Amniotic stem cell (primary cell): Measurements from ENCODE around the gene NTN1.
"Not testable (repeated sequence)": the region's sequence is repeated elsewhere in the genome, so short reads cannot be mapped to it uniquely, and the experiment has no call there.

Experiments used
- DNase-seq: peaks from one replicate; lab custom pipeline; 2025; lab: John Stamatoyannopoulos, UW

Gene NTN1

DNA sequence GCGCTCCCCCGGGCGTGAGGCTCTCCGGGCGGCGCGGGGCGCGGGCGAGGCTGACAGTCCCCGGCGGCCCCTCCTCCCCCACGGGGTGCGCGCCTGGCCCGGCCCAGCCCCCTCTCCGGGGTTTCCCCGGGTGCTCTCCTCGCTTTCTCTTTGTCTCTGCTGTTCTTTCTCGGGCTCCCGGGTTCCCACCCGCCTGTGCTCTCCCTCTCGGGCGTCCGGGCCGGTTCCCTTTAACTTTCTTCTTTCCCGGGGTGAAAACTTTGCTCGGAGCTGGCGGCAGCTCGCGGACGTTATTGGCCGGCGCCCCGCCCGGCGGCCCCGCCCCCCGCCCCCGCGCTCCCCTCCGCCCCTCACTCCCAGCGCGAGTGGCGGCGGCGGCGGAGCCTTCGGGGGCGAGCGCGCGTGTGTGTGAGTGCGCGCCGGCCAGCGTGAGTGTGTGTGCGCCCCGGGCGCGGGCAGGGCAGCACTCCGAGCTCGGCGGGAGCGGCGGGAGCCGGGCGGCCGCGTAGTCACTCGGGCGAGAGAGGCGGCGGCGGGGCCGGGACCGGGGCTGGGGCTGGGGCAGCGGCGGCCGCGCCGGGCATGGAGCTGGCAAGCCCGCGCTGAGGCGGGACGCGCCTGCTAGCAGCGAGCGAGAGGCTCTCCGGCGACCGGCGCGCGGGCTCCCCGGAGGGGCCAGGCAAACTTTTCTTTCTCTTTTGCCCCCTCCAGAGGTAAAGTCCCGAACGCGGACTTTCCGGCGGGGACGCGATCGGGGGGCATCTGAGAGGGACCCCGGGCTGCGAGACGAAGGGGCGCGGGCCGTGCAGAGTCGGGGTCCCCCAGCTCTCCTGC, at the start of gene NTN1:
Gene NTN1, plus strand, starts transcription at position 353 of the 834 bp plus-strand sequence. CDS start 864 bp downstream, outside the sequence.
- peak; percentile 5 for DNase-seq

DNA sequence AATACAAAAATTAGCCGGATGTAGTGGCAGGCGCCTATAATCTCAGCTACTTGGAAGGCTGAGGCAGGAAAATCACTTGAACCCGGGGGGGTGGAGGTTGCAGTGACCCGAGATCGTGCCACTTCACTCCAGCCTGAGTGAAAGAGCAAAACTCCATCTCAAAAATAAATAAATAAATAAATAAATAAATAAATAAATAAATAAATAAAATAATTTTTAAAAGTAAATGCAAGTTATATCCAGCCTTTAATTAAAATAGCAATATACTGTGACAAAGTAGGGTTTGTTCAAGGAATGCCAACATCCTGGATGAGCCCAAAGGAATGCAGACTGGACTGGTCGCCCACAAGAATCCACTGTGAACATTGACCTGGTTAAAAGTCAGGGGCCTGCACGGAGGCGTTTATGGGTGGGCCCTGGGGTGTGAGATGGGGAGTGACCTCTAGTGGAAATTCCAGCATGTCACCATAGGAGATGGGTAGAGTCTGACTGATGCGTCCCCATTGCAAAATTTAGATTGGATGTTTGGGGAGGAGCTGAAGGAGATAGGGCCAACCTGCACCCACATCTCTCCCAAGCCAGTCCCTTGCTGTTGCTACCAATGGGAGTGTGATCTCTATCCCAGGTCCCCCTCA, 46.1 kb upstream of the NTN1 start:
- no peak for DNase-seq

DNA sequence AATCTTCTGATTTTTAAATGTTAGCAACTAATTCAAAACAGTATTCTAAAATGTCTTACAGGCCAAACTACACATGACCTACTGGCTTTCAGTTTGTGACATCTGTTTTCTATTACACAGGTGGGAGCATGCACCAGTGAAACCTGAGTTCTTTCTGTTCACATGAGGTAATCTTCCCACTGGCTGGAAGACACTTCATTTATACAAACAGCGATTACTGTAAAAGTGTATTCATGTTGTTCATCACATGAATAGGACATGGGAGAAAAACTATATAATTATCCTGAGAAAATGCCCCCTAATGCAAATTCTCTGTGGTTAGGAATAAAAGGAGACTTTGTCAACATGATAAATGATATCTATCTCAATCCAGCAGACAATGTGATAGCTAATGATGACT, 44.7 kb upstream of the NTN1 start:
- no peak for DNase-seq

DNA sequence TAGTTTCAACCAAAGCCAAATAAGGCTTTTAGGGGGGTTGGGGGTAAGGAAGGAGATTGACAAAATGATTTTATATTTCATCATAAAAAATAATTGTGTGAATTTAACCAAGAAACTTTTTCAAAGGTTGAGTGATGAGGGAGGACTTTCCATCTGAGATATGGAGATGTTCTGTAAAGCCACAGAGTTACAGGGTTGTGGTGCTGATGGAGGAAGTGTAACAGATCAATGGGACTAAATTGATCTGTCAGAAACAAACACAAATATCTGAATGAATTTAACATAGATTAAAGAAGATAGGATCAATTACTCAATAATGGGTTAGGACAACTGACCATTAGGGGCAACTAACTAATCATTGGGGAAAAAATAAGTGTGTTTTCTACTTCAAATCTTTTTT, 41.6 kb upstream of the NTN1 start:
- no peak for DNase-seq

DNA sequence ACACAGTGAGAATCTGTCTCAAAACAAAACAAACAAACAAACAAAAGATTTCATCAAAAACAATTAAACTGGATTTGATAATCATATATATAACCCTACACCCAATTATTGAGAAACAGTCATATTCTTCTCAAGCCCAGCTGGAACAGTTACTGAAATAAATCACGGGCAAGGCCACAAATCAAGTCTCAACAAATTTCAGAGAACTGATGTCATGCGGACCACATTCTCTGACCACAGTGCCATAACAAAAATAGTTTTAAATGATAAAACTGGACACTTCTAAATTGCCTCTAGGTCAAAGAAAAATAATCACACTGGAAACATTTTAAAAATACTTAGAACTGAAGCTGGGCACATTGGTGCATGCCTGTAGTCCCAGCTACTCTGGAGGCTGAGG, 39.9 kb upstream of the NTN1 start:
- no peak for DNase-seq

DNA sequence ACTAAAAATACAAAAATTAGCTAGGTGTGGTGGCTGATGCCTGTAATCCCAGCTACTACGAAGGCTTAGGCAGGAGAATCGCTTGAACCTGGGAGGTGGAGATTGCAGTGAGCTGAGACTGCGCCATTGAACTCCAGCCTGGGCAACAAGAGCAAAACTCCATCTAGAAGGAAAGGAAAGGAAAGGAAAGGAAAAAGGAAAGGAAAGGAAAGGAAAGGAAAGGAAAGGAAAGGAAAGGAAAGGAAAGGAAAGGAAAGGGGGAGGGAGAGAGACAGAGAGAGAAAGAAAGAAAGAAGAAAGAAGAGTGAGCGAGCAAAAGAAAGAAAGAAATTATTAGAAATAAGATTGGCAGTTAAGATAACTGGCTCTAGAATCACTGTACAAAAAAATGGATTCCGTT, 37.1 kb upstream of the NTN1 start:
- not testable (repeated sequence) for DNase-seq

DNA sequence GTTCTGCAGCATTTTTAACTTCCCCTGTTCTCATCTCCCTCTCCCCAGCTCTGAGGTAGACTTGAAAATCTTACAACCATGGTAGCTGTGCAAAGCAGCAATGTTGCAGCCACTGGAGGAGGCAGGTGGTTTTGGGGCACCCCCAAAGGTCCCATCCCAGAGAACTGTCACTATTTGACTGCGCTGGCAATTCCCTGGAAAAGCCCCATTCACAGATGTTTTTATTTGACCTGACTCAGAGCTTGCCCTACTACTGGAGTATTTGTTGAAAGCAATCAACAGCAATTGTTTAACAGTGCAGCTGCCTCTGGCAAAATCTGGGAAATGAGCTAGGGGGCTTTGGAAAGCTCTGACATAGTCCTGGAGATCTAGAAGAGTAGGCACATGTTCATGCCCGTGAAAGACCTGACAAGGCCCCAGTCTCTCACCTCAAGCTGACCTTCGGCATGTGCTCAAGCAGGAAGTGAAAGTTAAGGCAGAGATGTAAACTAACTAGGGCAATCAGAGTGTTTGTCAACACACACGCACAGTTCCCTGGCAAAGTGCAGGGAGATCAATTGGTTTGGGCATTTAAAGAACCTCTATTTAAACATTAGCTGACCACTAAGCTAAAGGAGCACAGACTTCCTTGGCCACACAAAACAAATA, 36.1 kb upstream of the NTN1 start:
- no peak for DNase-seq

DNA sequence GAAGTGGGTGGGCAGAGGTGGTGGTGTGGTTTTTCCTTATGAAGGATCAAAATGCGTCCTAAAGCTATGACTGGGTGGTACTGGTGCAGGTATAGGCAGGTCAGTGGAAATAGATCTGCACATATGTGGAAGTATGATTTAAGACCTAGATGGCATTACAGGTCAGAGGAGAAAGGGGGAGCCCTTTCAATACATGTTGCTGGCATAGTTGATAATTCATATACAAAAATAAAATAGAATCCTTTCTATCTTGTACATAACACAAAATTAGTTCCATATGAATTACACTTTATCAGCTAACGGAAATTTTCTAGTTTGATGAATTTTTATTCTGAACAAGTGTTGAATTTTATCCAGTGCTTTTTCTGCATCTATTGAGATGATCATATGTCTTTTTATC, 35.0 kb upstream of the NTN1 start:
- DNase-seq = no peak

DNA sequence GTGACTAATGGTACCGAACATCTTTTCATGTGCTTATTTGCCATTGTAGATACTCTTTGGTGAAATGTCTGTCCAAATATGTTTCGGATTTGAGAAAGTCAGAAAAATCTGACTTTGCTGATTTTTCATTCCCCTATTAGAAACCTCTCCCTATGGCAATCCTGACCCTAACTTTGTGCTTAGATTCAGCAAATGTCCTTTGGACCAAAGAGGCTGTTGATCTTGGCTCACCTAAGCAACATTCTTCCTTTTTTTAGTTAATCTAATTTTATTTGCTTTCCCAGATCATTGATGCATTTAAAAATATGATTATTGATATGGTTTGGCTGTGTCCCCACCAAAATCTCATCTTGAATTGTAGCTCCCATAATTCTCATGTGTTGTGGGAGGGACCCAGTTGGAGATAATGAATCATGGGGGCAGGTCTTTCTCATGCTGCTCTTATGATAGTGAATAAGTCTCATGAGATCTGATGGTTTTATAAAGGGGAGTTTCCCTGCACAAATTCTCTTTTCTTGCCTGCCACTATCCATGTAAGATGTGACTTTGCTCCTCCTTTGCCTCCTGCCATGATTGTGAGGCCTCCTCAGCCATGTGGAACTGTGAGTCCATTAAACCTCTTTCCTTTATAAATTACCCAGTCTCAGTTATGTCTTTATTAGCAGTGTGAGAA, 32.9 kb upstream of the NTN1 start:
- not testable (repeated sequence) for DNase-seq

DNA sequence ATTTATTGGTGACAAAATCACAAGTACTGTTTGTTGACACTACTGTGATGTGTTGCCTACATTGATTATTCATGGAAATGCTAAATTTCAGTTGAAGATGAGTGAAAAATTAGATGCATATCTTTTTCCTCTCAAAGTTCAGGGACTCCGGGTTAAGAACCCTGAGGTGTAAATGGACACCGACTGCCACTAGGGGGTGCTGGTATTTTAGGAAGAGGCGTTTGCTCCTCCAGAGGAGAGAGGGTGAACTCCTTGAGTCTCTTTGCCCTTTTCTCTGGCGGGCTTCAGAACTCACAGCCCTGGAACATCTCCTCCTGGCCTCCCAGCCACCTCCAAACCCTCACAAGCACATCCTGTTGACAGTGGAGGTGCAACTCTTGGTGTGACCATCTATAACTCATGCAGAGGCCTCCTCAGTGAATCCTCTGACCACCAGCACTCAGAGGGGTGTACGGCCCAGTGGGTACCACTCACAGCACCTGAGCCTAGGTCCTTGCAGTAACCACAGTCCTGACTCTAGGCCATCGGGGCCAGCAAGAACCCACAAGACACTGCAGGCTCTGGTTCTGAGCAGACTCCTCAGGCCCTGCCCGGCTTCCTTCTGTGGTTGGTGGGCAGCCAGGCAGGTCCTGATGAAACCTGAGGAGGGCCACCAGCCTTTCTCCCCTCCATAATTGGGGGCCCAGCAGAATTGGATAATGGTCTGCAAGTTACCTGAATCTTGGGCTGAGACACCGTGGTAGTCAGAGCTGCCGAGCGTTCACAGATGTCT, 29.6 kb upstream of the NTN1 start:
- DNase-seq = peak; percentile 58

DNA sequence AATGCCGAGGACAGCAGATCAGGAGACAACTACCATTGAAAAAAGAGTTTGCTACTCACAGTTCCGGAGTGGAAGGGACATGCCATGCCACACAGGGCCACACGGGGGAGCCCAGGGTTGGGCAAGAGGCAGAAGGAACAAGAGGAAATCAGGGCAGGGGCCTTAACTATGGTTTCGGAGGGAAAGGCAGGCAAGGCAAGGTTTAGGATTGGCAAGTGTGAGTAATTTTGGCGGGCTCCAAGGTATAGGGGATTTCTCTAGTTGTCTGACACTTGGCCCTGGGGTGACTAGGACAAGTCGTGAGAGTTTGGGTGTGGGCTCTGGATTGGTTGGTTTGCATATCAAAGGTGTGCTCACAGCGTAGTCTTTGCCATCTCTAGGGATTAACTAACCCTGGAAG, 27.0 kb upstream of the NTN1 start:
- peak; percentile 5 for DNase-seq

DNA sequence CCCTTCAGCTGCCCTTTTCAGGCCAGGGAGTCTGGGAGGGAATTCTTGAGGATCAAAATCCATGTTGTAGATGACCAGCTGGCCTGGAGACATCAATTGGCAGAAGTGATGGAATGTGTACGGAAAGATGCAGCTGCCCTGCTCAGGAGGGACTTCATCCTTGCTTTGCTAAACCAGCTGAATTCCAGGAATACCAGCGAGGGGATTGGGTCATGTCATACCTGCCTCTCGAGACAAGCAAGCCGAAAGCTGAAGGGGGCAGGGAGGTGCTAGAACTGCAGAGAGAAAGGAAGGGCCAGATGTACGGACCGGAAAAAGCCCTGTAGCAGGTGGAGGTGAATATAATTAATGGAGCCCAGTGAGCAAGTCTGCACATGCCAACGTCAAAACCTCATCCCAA, 25.6 kb upstream of the NTN1 start:
- DNase-seq = no peak

DNA sequence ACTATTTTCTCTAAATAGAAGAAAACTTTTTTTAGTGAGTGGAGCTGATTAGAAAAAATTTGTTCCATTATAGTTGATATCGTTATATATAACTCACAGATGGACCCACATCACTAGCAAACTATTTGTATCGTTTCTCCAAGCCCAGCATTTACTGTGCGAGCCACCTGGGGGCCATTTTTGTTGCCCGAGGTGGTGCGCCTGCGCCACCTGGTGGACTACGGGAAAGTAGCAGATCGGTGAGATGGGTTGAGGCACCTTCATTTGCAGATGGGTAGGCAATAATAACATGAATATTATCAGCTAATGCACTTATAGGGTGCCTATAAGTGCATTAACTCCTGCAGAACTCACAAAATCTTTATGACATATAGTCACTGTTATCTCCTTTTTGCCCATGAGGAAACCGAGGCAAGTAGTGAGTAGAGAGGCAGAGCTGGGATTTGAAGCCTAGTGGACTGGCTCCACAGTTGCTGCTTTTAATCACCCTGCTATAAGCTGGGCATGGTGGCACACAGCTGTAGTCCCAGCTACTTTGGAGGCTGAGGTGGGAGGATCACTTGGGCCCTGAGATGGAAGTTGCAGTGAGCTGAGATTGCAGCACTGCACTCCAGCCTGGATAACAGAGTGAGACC, 23.2 kb upstream of the NTN1 start:
- DNase-seq = no peak

DNA sequence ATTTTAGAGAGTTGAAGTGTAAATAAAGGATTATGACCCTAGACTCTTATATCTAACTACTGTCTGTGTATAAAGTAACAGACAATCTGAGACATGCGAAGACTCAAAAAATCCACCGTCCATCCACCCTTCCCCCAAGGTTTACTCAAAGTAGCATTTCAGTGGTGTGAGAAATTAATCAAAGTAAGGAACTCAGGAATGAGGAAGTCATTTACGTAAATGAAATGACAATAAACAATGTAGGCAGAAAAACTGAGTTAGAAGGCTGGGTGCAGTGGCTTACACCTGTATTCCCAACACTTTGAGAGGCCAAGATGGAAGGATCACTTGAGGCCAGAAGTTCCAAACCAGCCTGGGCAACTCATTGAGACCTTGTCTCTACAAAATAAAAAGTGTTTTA, 19.8 kb upstream of the NTN1 start:
- DNase-seq = no peak

DNA sequence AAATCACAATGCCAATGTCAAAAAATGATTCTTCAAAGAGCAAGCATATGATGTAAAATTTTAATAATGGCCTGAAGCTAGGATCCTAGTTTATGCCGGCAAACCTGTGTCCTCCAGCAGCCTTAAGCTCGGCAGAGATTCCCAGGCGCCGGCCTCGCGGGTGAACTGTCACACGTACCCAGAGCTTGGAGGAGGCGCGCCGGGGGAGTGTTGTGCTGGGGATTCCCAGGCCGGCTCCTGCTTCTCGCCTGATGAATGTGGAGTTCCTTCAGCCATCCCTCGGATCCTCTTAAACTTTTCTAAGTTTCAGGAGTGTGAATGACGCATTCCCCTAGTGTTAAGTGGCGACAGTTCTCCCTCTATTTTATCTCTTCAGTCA, 19.1 kb upstream of the NTN1 start:
- no peak for DNase-seq

DNA sequence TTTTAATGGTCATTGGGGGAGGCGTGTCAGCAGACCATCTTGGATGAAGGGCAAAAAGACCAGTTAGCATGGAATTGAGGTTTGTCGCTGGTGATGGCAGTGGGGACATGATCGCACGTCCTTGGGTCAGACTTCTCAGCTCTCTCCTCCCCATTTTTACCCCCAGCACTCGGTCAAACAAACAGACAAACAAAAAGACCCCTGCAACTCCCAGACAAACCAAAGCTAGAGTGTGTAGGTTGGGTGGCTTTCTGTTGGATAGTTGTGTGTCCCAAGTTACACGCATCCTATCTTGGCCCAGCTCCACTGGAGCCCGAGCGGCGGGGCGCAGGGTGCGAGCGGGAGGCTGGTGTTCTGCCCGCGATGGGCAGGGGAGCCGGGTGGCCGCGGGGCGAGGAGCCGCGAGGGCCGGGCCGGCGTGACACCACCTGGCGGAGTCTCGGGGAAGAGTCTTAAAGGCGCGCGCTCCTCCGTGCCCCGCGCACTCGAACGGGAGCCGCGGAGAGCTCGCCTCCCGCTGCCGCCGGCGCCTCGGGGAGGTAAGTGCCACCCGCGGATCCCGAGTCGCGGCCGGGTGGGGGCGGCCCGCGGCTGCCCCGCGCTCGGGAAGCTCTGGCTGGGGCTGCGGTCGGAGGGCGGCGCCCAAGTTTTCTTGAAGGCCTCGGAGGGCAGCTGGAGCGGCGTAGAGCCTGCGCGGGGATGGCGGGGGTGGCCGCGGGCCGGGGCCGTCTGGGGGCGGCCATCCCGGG, 18.5 kb upstream of the NTN1 start:
- DNase-seq = no peak

DNA sequence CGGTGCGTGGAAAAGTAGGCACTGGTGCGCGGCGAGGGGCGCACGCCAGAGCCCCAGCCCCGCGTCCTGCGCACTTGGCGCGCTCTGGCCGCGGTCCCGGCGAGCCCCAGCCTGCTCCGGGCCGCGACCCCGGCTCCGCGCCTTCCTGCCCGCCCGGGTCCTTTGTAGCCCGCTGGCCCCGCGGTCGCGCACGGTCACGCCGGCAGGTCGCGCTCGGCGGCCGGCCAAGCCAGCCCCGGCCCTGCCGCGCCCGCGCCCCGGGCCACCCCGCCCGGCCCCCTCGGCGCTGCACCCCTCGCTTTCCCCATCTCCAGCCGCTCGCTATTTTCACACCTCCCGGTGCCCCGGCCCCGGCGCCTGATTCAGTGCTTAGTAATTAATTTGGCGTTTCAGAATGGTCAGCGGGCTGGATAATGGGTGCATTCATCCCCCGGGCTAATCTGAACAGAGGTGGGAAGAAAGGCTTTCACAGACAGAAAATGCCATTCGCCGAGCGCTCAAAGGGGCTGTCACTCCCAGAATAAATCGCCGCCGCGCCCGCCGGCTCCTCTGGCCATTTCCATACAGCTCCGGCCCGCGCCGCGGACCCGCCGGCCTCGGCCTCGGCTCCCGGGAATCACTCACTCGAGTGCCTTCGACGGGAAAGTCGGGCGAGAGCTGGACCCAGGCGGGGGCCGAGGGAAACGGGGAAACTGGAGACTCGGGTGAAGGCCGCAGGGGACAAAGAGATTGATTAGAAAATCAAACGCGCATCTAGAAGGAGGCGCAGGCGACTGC, 17.8 kb upstream of the NTN1 start:
- no peak for DNase-seq

DNA sequence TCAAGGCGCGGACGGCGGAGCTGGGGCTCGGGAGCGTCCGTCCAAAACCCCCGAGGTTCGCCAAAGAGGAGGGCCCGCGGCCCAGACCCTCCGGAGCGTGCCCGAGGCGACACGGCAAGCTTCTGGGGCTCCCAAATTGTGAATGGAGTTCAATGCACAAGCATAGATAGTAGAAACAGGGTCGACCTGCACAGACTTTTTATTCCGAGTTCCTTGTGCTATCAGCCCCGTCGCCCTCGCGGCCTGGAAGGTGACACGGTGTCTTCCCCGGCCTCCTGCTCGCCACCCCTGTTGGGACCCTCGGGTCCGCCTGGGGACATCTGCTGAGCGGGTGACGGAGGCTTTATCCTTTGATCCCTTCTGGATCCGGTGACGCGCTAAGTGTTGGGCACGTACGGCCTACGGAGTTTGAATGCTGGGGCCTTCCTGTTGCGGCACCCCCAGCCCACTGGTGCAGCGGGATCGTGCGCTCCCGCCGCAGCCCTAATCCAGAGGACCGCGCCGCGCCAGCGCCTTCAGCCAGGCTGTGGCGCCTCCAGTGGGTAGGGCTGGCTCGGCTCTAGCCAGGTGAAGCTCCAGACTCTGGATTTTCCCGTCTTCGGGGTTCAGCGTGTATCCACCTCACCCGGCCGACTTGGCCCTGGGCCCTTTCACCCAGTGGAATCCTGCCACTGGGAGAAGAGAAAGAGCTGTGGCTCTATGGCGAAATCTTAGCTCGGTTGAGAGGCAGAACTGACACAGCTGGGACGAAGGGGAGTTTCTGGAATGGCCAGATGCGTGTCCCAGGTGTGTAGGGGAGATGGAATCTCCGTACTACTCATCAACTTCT, 17.0 kb upstream of the NTN1 start:
- DNase-seq = no peak

DNA sequence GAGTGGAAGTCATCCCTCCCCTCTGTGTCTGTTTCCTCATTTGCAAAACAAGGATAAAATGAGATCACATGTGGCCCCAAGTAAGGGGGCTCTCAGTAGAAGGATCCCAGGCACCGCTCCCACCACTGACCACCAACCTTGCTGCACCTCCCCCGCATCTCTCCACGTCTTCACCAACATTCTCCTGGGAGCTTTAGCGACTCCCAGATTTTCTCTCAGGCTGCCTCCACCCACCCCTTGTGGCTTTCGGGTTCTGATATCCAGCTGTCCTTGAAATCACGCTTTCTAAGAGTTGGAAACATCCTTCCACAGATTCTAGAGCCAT, 16.4 kb upstream of the NTN1 start:
- no peak for DNase-seq
